ENCODE results near the gene GALC.

GALC gene

GRCh38 chr14:87888136-87888999, 104.6 kb downstream of the GALC start:
- no peak overlapping the region for H3K4me3 ChIP-seq (ENCODE audit: low read depth, low read length)

GRCh38 chr14:87883750-87884149, 109.2 kb downstream of the GALC start:
- no peak overlapping the region for H3K4me3 ChIP-seq (ENCODE audit: low read depth, low read length)
